HG02763 (cell line): Measurements from ENCODE around the gene BRAF.
"Not testable (repeated sequence)": the region's sequence is repeated elsewhere in the genome, so short reads cannot be mapped to it uniquely, and the experiment has no call there.

ENCODE experiments used
- ATAC-seq: cut with Tn5 transposase; IDR thresholded peaks from one replicate; pipeline ENCODE4 v1.9.1; 2021; ENCODE audit warnings: mild to moderate bottlenecking, moderate library complexity; ENCODE audit not compliant: unreplicated experiment

The BRAF gene

DNA sequence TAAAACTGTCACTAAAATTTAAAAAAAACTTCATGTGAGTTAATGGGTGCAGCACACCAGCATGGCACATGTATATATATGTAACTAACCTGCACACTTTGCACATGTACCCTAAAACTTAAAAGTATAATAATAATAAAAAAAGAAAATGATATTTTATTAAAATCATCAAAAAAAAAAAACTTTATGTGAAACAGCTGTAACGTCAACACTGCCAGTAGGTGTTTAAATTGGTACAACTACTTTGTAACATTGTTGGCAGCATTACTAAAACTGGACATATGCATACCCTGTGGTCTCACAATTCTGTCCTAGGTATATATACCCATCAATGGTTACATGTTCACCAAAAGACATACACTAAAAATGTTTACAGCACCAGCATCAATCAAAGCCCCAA lies 146.2 kb downstream of the BRAF start:
- no peak for ATAC-seq

DNA sequence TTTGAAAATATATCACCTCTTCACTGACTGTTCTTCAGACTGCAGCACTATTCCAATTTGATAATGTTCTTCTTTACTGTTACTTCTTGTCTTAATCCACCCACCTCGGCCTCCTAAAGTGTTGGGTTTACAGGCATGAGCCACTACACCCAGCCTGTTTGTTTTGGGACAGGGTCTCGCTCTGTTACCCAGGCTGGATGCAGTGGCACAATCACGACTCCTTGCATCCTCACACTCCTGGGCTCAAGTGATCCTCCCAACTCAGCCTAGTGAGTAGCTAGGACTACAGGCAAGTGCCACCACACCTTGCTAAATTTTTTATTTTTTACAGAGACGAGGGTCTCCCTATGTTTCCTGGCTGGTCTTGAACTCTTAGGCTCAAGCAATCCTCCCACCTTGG lies 150.4 kb downstream of the BRAF start:
- ATAC-seq: no peak

DNA sequence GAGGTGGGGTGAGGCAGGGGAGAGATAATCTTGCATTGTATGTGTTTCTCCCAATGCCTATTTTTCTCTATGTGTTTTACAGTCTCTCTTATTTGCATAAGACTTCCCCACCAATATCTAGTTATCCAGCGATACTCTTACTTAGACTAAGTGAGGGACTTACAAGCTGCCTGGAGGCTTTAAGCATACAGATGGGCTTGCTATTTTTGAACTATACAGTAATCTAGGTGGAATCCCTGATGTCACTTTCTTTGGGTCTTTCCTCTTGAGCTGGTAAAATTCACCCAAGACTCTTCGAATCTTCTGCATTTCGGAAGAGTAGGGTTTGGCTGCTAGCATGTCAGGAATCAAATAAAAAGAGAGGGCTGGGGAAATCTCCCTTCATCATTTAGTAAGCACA lies 151.6 kb downstream of the BRAF start:
- no peak for ATAC-seq

DNA sequence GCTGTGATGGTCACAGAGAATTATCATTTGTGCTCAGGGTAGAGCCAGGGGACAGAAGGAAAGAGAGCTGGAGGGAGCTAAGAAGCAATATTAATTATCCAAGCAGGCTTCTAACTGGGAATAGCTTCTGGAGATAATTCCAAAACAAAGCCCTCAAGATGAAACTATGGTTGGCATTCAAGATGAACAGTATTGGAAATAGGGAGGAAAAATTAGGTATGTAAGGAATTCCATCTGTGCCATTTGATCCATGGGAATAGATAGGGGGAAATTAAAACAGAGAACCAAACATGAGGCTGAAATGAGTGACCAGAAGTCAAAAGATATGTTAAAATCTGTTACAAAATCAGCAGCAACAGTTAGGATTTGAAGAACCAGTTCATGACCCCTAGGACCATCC lies 152.9 kb downstream of the BRAF start:
- no peak for ATAC-seq

DNA sequence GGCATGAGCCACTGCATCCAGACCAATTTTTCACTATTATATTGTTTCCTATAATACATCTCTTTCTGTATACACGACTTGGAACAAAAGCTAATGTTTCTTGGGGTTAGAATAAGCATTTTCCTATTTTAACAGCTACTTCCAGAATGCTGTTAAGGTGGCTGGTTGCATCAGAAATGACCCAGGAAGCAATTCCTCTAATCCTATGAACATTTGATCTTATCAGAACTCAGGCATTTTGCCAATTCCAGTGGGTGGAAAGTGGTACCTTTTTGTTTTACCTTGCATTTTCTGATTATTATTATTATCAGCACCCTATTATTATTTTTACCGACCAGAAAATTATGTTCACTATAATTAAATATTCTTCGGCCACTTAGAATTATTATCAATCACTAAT lies 154.9 kb downstream of the BRAF start:
- no peak for ATAC-seq

DNA sequence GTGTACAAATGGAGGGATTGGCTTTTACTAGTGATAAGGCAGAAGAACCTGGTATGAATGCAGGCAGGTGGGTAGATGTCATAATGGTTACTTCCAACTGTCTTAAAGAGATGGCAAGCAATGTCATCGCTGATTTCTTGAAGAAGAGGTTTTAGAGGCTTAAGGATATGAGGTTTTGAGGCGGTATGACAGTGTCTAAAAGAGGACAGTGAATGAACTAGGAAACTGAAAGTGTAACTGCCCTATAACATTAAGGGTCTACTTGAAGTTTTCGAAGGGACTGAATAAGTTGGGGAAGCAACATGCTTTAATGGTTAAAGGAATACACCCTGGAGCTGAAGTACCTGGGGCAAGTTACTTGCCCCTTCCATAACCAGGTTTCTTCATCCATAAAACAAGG lies 157.3 kb downstream of the BRAF start:
- no peak for ATAC-seq

DNA sequence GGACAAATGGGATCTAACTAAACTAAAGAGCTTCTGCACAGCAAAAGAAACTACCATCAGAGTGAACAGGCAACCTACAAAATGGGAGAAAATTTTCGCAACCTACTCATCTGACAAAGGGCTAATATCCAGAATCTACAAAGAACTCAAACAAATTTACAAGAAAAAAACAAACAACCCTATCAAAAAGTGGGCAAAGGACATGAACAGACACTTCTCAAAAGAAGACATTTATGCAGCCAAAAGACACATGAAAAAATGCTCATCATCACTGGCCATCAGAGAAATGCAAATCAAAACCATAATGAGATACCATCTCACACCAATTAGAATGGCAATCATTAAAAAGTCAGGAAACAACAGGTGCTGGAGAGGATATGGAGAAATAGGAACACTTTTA lies 159.3 kb downstream of the BRAF start:
- not testable (repeated sequence) for ATAC-seq

DNA sequence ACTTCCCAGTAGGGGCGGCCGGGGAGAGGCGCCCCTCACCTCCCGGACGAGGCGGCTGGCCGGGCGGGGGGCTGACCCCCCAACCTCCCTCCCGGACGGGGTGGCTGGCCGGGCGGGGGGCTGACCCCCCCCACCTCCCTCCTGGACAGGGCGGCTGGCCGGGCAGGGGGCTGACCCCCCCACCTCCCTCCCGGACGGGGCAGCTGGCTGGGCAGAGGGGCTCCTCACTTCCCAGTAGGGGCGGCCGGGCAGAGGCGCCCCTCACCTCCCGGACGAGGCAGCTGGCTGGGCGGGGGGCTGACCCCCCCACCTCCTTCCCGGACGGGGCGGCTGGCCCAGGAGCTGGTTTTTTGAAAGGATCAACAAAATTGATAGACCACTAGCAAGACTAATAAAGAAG lies 161.6 kb downstream of the BRAF start:
- not testable (repeated sequence) for ATAC-seq

DNA sequence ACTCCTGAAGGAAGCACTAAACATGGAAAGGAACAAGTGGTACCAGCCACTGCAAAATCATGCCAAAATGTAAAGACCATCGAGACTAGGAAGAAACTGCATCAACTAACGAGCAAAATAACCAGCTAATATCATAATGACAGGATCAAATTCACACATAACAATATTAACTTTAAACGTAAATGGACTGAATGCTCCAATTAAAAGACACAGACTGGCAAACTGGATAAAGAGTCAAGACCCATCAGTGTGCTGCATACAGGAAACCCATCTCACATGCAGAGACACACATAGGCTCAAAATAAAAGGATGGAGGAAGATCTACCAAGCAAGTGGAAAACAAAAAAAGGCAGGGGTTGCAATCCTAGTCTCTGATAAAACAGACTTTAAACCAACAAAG lies 163.4 kb downstream of the BRAF start:
- ATAC-seq: not testable (repeated sequence)

DNA sequence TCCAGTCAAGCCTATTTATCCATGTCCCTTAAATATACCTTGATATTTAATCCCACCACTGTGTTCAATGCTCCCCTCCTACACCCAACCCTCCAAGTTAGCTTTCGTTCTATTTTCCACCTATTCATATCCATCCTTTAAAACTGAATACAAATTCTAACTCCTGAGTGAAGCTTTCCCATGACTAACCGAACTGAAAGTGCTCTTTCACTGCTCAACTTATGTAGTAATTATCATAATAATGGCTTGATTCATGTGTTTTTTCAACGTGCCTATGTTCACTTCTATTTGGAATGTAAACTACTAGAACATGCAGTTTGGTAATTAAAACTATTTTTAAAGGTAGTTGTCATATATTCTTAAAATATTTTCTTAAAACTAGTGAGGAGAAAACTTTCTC lies 170.2 kb downstream of the BRAF start:
- ATAC-seq: no peak

DNA sequence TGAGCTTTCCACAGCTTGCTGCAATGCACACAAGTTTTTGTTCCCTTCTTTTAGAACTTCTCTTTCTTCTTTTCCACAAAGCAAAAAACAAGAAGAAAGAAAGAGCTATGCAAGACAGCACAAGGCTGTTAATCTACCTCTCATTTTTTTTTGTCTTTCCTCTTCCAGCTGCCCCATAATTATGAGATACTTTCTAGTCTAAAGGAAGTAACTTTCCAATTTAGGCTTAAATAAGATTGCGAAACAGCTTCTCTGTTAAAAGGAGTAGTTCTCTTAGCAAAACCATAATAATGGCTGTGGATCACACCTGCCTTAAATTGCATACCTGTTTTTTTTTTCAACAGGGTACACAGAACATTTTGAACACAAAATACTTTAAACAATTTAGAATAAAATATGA lies 172.2 kb downstream of the BRAF start:
- no peak for ATAC-seq

DNA sequence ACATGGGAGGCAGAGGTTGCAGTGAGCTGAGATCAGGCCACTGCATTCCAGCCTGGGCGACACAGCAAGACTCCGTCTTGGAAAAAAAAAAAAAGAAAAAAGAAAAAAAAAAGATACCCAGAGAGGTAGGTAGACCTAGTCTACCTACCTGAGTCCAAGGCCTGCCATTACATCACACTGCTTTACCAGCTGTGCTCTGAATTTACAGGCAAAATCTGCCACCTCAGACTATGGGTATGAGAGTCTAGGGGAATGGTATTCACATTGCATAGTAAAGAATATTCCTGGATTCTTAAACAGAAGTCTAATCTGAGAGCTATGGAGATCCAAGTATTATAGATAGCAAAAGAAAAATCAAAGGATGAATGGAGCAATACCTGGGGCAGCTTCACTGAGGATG lies 178.0 kb downstream of the BRAF start:
- ATAC-seq: no peak

DNA sequence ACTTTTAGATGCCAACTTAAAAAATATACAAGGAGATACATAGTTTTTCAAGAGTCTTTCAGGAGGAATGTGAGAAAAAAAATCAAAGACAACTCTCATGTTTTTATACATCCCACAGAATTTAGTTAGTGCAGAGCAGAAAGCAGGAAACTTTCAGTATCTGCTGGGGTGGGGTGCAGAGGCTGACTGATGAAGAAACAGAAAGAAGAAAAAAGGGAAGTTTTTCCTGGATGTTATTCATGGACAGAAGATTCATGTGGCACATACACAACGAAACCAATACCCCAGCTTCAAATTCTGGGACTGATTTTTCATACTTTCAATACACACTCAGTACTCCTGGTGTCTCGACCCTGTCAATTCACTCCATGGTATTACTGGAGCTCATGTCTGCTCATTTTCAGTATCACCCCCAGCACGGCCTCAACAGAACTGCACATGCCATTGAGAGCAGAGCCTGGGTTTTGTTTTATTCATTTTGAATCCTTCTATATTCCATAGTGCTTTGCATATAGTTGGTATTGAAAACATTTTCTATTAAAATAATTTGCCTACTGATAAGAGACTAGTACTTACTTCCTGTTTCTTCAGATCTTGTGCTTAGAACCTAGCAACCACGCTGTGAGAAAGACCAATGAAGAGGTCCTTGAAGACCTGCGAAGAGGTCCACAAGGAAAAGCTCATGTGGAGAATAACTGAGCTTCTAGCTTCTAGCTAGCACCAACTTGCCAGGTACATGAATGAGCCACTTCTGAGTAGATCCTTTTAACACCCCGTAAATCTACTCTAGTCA lies 179.3 kb downstream of the BRAF start:
- ATAC-seq: no peak

DNA sequence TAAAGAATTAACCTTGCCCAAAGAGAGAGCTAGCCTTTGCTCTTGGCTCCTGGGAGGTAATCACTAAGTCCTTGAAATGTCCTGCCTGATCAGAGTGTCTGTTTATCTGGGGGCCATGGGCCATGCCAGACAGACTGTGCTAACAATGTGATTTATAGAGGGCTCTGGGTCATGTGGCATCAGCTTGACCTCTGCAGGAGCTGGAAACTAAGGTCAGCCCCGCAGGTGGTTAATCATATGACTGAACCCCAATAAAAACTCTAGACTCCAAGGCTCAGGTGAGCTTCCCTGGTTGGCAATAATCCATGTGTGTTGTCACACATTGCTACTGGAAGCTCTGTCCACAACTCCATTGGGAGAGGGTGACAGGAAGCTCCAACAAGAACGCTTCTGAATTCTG lies 180.7 kb downstream of the BRAF start:
- ATAC-seq: no peak

DNA sequence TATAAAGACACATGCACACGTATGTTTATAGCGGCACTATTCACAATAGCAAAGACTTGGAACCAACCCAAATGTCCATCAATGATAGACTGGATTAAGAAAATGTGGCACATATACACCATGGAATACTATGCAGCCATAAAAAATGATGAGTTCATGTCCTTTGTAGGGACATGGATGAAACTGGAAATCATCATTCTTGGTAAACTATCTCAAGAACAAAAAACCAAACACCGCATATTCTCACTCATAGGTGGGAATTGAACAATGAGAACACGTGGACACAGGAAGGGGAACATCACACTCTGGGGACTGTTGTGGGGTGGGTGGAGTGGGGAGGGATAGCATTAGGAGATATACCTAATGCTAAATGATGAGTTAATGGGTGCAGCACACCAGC lies 181.5 kb downstream of the BRAF start:
- ATAC-seq: not testable (repeated sequence)

DNA sequence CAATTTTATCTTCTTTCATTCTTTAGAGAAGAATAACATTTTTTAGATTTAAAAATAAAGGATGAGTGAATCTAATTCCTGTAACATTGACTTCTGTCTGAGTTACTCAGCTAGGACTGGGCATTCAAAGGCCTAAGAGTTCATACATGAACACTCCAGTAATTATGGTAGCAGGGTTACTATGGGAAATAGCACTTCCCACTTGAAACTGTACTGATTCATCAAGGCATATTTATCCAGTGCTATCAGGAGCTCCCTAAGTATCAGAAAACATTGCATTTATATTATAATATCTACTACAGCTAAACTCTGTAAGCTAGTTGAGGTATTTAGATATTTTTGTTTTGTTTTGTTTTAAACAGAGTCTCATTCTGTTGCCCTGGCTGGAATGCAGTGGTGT lies 186.4 kb downstream of the BRAF start:
- ATAC-seq: no peak

DNA sequence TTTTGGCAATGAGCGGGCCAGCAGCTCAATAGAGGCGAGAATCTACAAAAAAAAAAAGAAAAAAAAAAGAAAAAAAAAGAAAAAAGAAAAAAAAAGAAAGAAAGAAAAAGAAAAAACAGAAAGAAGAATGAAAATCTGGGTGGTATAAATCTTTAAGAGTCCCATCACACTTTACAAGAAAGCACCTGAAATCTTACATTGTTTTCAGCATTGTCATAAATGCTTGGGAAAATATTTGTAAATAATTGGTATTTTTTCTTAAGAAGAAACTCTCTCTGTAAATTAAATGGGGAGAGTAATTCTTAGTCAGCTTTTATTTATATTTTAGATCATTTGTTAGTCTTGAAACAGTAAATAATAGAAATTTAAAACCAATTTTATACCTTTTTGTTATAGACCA lies 190.0 kb downstream of the BRAF start:
- no peak for ATAC-seq

DNA sequence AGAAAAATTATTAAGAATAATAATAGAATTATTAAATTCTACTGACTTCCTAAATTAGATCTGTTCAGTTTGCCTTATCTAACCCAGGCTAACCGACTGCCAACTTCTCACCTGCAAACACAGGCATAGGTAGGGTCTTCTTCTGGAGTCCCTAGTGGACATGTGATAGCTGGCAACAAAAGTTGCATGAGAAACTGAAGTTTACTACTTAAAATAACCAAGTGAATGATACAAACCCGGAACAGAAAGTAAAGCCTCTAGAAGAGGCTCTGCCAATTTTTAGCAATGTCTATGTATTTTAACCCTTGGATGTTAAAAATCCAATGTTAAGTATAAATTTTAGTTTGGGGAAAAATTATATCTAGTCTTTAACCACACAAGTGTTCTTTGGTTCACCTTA lies 190.6 kb downstream of the BRAF start:
- no peak for ATAC-seq

DNA sequence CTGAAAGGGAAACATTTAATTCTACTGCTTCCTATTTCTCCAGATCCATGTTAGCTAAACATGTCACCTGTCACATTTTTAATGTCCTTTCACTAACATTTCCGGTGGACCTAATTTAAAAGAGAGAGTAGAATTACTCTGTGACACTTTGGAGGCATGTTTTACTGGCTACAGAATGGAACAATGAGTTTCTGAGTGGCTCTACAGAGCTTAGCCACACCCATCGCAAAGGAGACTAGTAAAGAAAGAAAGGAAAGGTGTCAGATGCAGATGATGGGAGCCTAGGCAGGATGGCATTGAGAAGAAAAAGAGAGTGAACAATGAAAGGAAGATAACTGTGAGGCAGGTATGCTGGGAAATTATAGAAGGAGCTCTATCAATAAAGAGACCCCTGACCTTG lies 192.3 kb downstream of the BRAF start:
- no peak for ATAC-seq

DNA sequence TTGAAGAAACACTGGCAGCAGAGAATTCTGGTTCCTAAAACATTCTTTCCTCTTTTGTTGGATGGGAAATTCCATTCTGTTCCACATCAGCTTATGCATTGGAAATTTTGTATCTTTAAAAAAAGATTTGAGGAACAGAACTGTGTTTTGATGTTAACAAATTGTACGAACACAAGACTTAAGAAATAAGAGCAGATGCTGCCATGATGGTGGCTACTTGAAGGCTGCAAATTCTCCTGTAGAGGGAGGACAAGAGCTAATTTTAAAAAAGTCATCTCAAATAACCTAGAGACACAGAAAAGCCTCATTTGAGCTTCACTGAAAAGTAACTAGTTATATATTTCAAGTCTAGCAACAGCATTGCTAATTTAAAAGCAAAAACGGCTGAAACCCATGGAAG lies 198.4 kb downstream of the BRAF start:
- ATAC-seq: no peak

DNA sequence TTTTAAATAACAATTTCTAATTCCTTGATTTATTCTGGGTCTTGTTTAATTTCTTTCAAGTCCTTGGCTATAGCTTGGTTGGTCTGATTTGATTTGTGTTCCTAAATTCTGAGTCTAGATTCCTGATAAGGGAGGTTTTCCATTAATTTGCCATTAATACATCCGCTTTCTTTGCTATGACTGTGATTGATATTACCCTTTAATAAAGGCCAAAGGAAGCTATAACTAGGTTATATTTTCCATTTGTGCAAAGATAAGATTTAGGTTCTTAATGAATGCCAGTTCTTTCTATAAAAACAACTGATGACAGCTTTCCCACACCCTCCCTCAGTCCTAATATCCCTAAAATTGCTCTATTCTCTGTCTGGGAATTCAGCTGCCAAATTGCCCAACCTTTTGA lies 200.0 kb downstream of the BRAF start:
- ATAC-seq: no peak

DNA sequence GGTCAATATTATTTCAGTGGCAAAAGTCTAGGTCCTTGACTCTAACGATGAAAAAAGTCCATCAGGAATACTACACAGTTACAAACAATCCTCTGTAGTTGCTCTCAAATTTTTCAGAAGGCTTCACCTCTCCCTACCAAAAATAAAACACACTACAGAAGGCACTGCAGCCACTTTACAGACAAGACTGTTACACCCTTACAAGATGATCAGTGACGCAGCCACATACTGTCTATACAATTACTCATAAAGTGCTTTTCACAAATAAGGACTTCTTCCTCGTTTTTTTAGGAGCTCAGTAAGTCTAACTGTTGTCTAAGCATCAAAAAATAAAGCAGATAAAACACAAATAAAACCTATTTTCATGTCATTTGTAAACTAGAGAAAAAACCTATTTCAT lies 201.2 kb downstream of the BRAF start:
- no peak for ATAC-seq

DNA sequence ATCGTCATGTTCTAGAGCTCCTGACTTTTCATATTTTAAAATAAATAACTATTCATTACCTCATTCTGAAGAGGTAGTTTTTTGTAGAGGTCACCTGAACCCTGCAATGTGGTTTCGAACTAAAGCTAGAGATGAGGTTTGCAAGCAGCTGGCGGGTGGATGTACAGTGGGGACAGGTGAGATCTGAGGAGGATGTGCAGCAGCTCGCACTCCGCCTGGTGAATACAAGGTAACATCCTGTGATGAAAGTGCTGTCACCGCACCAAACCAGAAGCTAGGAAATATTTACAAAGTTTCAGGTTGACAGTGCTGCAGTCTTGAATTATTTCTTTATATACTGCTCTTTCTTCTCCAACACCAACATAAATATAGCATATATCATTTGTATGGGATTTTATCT lies 201.7 kb downstream of the BRAF start:
- no peak for ATAC-seq
